Measurements from ENCODE around the gene MRGPRF. TPM values are rescaled to one million over a fixed set of nuclear protein-coding genes. Genes with fewer than 3 reads are reported as not detected.

MRGPRF gene
- total and polyA plus RNA-seq, 2 of the 8 experiments (the other 6 are each of a cell fraction or from before 2014, with no cell fraction given): 7.5 to 11.0 TPM

DNA sequence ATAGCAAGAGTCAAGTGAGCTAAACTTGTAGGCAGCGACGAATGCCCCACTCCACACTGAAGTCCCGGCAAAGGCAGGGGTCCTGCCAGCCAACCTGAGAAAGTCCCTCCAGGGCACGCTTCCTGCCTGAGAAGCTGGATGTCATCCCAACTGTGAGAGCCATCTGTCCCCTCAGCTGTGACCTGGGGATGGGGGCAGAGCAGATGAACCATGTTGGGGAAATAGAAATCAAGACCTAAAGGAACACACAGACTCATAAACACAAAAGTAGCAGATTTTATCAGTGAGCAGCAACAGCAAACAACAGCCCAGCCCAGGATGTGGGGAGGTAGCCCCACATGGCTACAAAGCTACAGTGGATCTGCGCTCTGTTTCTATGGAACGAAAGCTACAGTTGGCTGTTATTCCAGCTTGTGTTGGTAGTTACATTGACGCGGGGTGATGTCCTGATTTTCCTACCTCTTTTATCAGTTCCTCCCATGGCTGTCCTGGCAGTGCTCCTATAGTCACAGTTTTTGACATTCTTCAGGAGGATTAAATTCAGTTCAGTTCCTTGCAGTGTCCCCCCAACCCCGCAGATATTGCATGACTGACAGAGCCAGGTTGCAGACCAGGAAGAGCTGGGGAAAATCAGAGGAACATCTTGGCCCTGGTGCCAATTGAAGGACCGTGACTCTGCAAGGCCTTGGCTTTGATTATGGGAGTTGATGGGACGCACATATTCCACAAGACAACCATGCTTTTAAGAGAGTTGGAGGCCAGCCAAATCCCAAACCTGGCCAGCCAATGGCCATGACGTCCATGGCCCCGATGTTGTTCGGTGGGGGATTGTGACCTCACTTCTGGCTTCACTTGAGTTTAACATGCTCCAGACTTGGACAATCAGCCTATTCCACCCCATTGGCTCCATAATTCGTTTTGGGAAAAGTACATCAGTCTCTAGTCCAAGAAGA lies 46.9 kb downstream of the MRGPRF start:
- Histone ChIP-seq H3K4me3 (ENCODE audit: extremely low read depth in 1 of 4, insufficient read depth in 2 of 4, low read depth in 3 of 4, low read length in 4 of 4) (no peak overlapping the region), H3K23ac (ENCODE audit: insufficient read length) (no peak overlapping the region), H3K27ac (ENCODE audit: low read depth, low read length) (no peak overlapping the region), H2BK20ac (ENCODE audit: low read length) (no peak overlapping the region), H4K20me1 (replicated peaks in 1 of 2; ENCODE audit: control insufficient read depth in 1 of 2, insufficient read depth in 2 of 2, low read length in 2 of 2) (peaks cover 0 to 2% of the 10 kb centered on the region in 2 experiments), H4K5ac (ENCODE audit: insufficient read length, low read depth, low read length) (no peak overlapping the region), H4K8ac (ENCODE audit: extremely low read depth, insufficient read depth, low read length) (no peak overlapping the region), H2AK5ac (ENCODE audit: low read depth, low read length) (no peak overlapping the region), H3K9me3 (ENCODE audit: insufficient read depth in 2 of 2, low read depth in 1 of 2, low read length in 1 of 2) (no peaks in the 10 kb centered on the region; a peak in 1 of 4 replicates), H3K27me3 (replicated peaks in 1 of 4; ENCODE audit: control insufficient read depth in 3 of 4, extremely low read depth in 1 of 4, insufficient read depth in 3 of 4, low read length in 3 of 4) (no peaks in the 10 kb centered on the region; a peak in 1 of 7 replicates), H3K4ac (replicated peaks; ENCODE audit: insufficient read length, low read depth, low read length) (no peak overlapping the region), H4K91ac (replicated peaks; ENCODE audit: insufficient read length, low read length) (no peak overlapping the region), H3K56ac (replicated peaks; ENCODE audit: insufficient read length, low read depth, low read length) (no peak overlapping the region), H3K23me2 (ENCODE audit: low read depth, low read length) (no peaks in the 10 kb centered on the region), H3K4me2 (ENCODE audit: insufficient read depth in 1 of 2, low read depth in 2 of 2, low read length in 2 of 2) (no peak overlapping the region), H2BK120ac (replicated peaks; ENCODE audit: low read depth, low read length) (no peak overlapping the region), H3K79me2 (ENCODE audit: control insufficient read depth in 1 of 2, insufficient read depth in 2 of 2, low read length in 2 of 2) (no peaks in the 10 kb centered on the region), H2BK5ac (ENCODE audit: low read depth, low read length) (no peak overlapping the region), H2BK15ac (ENCODE audit: low read length) (no peak overlapping the region), H3K14ac (ENCODE audit: insufficient read length) (no peak overlapping the region), H3K9ac (replicated peaks in 1 of 4; ENCODE audit: extremely low read depth in 1 of 4, low read depth in 3 of 4, low read length in 3 of 4) (no peak overlapping the region), H3K79me1 (ENCODE audit: low read depth, low read length) (no peaks in the 10 kb centered on the region), H3K36me3 (ENCODE audit: control insufficient read depth in 2 of 4, insufficient read depth in 4 of 4, low read length in 3 of 4) (no peaks in the 10 kb centered on the region), H2AFZ (ENCODE audit: low read length) (no peak overlapping the region), H2BK12ac (ENCODE audit: low read depth, low read length) (no peak overlapping the region; the same call in 1 of the 2 replicates), H3K4me1 (replicated peaks in 1 of 4; ENCODE audit: control insufficient read depth in 3 of 4, insufficient read depth in 4 of 4, low read length in 3 of 4) (no peaks in the 10 kb centered on the region), H3K18ac (ENCODE audit: extremely low read depth, low read length) (no peak overlapping the region)
- FAIRE-seq (no peak), DNase-seq (ENCODE audit: low read depth in 1 of 2, low spot score in 2 of 2) (no peak)
- CTCF ChIA-PET (ENCODE audit: partially characterized antibody): interaction anchor here (0.6 to 1.9 kb wide), 9 partner anchors 9 to 1886 kb away, joined by 3 to 13 read pairs (median 4); partner anchors contain the start of gene MRGPRF
- WGBS, 2 experiments (ENCODE audit: extremely low coverage in 1 of 2, insufficient coverage in 1 of 2, insufficient read length in 1 of 2, insufficient replicate concordance in 2 of 2, low coverage in 1 of 2, low lambda C conversion rate in 2 of 2, missing lambda C conversion rate in 1 of 2): 95% methylated on average over 14 of the region's 15 CpGs; no CpG with 5 or more reads in 1 of the 2 experiments
- POLR2A ChIA-PET (ENCODE audit: partially characterized antibody): interaction anchor here (0.8 kb wide), 1 partner anchor 15 kb away, joined by 3 read pairs; the partner anchor contains the start of gene MRGPRD
- TF ChIP-seq TAF1 (IDR thresholded peaks at IDR 0.05; ENCODE audit: low read depth, low read length) (no peak), NANOG (IDR thresholded peaks at IDR 0.05; ENCODE audit: insufficient read depth, low read depth, low read length, poor library complexity, severe bottlenecking) (no peak), CREB1 (IDR thresholded peaks at IDR 0.05) (no peak), SRF (IDR thresholded peaks at IDR 0.05; ENCODE audit: low read depth, low read length) (no peak), POLR2A (IDR thresholded peaks at IDR 0.05; ENCODE audit: control extremely low read depth in 1 of 2, low read depth in 2 of 2, low read length in 2 of 2) (no peak), CHD2 (IDR thresholded peaks at IDR 0.05; ENCODE audit: low read length) (no peak)

Data from H1 (cell line).